HG03139 (cell line): ENCODE results near the gene LCN1.

Source experiments
- ATAC-seq: cut with Tn5 transposase; IDR thresholded peaks from one replicate; pipeline ENCODE4 v1.9.1; 2021; ENCODE audit not compliant: unreplicated experiment

The LCN1 gene

DNA sequence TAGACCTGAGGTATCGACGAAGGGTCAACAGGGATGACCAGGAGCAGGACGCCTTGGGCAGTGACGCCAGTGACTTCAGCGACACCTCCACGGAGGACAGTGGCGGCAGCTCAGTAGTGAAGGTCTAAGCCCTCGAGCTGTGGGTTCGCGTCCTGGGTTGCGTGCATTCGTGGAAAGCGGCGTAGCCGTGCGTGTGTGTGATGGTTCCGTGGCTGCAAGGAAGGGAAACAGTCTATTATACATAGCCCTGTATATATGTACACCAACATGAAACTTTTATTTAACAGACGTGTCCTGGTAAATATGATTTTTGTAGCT is 33.3 kb upstream of the LCN1 start:
- no peak for ATAC-seq

DNA sequence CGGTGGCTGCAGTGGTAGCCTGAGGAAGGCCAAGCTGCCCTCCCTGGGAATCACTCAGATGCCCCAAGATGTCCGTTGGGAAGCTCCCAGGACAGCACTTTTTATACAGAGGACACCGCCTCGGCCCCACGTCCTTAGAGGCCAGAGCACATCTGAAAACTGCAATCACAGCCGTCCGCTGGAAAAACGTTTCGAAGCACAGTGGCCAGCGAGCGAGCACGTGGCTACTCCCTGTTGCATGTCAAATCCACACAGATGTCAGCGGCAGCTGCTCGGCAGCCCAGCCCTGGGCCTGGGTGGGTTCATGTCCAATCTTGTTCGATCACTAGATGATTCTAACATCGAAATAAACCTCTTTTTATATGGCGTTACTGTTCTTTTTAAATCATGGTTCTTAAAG is 32.7 kb upstream of the LCN1 start:
- ATAC-seq, result no peak

DNA sequence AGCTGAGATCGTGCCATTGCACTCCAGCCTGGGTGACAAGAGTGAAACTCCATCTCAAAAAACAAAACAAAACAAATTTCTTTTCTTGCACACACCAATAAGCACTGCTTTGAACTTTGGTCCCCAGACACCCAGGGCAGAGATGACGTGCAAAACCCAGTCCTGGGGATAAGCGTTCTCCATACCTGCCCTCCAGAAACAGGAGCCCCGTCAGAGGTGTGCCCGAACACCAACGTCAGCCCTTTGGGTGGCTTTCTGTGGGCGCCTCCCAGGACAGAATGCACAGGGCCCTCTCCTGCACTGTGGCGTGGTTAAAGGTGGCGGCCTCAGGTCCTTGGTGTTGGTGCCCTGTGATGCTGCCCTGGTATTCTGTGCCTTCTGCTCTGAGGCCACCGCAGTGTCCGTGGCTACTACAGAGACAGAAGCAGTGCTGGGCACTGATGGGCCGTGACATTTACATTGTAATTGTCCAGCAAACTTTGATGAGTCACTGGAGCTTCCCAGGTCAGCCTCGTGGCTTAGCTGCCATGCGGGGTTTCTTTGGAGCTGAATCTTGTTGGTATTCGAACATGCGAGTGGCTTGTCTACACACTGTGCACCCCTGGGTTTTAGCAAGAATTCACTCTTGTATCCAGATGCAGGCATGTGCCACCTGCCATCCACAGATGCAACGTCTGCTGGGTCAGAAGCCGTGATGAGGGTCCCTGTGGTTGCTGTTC is 31.9 kb upstream of the LCN1 start:
- ATAC-seq, result no peak

DNA sequence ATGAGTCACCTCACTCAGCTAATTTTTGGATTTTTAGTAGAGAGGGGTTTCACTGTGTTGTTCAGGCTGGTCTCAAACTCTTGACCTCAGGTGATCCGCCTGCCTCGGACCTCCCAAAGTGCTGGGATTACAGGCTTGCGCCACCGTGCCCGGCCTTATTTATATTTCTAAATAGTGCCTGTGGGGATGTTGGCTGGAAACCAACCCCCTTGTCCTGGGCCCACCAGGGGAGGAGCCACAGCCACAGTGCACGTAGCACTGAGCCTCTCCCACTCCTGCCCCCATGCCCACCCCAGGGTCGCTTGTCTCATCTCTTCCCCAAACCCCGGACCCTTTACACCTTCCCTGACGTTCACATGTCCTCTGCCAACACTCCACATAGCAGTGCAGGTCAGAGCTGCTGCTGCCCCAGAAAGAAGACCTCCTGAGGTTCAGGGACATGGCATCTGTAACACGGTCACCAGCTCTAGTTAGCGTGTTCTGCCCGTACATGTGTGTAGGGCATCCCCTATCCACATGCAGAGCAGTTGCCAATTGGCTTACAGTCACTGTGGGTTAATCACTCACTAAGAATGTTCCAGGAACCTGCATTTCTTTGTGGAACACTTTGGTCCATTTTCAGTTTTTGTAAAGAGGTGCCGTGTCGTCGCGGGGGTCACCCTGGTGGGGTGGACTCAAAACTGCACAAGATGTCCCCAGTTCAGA is 30.9 kb upstream of the LCN1 start:
- no peak for ATAC-seq

DNA sequence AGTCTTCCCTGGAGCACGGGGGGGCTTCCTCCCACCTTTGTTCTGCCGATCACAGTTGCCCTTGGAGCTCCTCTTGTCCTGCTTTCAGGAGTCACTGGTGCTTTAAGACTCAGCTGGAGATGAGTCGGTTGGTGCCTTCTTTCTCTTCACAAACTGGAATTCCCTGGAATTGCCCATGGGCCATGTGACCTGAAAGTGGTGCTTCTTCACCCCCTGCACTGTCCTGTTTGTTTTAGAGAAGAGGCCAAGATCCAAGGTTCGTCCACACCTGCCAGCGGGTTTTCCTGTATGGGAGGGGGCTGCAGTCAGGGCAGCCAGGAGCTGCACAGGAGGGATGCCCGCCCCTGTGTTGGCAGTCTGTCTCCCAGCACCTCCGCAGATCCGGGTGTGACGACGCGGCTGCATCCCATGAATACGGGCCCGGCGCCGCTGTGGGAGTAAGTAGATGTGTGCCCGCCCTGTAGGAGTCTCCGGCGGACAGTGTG is 30.2 kb upstream of the LCN1 start:
- ATAC-seq, result no peak

DNA sequence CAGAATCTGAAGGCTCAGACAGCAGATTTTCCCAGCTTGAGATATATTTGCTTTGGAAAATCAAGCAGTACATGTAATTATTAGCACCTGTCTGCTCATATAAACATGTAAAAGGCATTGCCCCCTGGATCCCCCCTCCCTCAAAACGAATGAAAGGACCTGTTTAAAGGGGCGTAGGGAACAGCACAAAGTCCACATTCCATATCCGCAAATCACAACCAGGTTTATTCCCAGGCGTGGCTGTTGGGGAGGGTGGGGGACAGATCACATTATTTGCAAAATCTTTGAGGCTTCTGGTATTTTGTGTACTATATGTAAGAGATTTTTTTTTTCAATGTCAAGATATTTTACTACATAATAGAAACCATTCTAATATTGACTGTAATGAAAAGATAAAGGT is 29.5 kb upstream of the LCN1 start:
- ATAC-seq, result no peak

DNA sequence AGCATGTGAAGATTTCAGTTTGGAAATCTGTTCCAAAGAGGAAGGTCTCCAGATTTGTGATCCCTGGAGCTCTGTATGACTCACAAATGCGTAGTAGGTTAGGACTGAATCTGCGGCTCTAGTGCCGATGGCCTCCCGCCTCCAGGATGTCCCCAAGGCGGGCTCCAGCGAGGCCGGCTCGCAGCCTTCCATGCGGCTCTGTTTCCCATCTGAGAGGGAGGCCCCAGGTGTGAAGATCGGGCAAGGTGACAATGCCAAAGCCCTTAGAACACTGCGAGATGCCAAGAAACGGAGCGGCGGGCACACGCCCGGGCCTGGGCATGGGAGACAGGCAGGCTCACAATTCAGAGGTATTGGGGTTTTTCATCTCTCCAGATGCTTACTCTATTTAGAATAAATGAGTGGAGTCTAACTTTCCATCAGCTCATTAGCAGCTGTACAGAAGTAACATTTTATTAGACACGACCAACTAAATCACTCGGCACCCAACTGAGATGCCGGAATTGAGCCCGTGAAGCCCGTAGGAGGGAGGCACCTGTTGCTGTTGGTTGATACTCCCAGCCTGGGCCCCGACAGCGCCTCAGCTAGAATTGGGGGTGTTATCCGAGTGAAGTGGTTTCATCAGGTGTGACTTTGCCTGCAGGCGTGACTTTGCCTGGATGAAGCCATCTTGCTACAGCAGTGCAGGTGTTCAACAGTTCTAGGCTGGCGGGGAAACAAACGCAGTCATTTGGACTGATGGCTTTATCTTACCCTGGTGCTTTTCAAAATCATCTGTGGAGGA is 28.2 kb upstream of the LCN1 start:
- ATAC-seq, result no peak

DNA sequence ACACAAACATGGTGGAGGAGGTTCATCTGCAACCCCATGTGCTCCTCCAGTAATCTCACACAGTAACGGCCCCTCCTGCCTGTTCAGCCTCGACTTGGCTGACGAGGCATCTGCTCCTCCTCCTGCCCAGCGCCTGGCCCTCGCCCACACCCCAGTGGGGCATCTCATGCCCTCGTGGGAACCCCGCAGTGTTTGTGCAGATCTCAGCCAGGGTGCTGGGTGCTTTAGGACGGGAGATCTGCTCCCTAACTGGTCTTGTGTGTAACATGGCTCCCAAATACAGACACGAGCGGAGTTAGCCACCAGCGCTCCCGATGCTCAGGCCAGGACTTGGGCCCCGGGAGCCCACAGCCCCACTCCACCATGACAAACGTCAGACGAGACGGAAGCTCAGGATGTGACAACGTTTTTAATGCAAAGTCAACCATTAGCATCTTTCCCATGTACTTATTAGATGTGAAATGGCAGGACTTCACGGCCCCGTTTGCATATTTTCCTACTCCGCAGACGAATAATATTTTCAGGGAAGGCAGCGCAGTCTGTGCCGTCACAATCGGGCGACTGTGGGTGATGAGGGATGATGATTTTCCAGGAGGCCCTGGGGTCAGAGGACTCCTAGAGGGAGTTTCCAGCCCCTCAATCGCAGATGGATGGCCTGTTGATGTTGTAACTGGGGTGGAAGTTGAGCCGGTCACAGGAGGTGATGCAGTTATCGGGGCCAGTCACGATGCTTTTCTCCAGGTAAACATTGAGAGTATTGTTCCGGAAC is 26.3 kb upstream of the LCN1 start:
- ATAC-seq, result no peak

DNA sequence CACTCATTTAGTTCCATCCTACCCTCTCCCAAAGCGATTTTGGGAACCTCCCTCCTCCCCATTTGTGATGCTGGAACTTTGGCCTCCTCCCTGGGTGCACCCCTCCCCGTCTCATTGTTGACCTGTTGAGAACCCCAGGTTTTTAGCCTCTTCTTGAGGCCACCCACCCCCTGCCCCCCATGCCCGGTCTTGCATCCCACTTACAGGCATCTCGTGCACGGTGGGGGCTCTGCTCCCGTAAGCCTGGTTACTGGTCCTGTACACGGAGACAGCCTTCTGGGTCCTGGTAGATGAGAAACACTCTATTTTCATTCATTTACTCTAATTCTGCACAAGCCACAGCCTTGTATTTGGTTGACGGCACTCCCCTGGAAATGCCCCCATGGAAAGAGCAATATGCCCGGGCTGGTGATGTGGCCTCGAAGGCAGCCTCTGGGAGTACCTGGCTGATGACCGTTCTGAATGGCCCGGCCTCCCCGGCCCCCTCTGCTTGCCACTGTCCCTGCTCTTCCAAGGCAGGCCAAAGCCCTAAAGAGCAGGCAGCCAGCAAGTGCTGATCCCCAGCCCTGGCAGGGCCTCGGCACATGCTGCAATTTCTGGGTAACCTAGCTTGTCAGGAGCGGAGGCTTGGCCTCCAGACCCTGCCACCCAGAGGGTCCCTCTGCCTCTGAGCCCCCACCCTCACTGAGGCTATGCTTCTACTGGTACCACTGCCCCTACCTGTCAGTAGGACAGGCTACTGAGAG is 22.7 kb upstream of the LCN1 start:
- no peak for ATAC-seq

DNA sequence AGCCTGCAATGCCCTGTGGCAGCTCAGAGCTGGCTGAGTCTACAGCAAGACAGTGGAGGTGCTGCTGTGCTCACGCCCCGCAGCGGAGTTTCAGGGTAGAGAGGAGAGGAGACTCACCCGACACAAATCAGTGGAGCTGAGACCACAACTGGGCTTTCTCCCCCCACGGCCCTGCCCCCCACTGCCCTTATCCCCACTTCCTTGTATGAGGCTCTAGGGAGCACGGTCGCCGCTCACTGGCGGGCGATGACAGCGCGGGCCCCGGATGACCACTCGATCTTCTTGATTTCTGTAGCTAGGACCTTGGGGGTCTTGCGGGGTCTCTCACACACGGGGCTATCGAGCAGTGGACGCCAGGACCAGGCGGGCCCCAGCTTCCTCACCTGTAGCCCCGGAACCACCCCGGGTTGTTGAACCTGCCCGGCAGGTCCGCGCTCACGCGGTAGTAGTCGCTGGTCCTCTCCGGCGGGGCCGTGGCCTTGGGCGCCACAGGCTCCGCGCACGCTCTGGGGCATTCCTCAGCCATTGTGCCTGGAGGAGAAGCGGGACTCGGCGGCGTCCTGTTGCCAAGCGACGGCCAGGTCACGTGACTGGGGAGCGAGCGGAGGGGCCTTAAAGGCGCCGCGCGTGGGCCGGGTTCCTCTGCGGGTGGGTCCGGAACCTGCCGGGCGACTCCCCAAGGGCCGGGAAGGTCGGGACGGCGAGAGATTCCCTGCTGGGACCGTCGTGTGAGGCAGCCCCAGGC is 21.7 kb upstream of the LCN1 start:
- no peak for ATAC-seq

DNA sequence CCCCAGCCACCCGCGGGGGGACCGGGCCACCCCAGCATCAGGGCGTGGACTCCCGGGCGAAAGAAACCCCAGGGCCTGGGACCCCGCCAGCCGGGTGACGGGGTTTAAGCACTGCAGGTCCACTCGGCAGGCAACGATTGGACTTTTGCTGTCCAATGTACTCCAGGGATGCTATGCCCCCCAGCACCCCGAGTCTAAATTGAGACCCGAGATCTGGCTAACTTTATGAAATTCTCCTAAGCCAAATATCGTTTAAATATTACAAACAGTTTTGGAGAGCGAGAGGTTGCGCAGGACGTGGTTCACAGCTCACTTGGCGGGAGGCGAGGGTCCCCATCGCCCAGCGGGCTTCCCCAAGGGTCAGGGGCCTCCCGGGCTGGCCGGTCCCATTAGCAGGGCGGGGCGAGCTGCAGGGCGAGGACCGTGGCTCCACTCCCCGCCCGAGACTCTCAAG is 21.1 kb upstream of the LCN1 start:
- ATAC-seq, result no peak

DNA sequence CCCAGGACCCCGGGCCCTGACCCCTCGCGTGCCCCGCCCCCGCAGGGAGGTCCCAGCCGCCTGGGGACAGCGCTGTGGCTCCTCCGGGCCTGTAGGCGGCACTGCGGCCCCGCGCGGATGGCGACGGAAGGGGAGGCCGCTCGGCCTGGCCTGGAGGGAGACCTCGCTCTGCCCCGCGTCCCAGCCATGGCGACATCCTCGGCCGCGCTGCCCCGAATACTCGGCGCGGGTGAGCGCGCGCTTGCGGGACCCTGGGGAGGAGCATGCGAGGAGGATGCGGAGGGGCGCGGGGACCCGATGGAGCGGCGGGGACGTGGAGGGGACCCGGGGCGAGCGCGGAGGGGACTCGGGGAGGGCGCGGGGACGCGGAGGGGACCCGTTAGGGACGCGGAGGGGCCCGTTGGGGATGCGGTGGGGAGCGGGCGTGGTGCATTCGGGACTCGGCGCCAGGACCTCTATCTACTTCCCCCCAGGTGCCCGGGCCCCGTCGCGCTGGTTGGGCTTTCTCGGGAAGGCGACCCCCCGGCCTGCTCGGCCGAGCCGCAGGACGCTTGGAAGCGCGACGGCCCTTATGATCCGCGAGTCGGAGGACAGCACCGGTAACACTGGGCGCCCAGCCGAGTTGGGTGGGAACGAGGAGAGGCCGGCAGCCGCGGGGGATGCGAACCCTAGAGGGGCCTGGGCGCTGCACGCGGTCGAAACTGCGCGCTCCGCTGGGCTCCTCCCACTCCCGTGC is 20.5 kb upstream of the LCN1 start, which contains the start of gene MRPS2:
MRPS2 (plus strand) TSS at position 158 of the 736 bp plus-strand sequence; CDS start at position 187, 29 bp downstream.
- ATAC-seq, result peak; percentile 72

DNA sequence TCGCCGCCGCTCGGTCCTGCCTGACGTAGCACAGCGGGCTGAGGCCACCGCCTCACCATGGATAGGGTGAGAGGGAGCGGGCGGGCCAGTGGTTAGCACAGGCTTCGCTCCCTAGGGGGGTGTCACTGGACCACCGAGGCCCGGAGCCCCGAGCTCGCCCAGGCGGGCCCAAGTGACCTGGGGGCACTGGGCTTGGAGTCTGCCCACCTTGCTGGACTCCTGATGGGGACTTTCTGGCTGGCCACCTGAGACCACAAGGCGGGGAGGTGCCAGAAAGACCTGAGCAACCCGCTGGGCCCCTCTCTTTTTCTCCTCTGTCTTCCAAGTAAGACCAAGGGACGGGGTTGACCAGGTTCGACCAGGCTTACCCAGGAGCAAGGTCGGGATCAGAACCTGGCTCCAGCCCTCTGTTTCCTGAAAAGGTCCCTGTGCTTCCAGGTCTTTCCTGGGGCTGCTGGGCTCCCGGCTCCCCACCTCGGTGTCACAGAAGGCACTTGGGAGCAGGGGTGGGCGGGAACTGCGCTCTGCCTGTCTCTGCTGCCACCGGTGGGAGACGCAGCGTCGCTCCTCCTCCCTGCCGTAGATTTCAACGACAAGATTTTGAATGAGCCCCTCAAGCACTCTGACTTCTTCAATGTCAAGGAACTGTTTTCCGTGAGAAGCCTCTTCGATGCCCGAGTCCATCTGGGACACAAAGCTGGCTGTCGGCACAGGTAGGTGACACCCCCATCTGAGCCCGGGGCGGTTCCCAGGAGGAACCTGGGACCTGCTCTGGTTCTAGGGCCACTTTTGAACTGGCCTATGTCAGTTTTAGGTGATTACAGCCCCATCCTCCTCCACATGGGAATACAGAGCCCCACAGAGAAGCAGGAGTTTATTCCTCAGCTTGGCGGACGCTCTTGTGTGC is 19.7 kb upstream of the LCN1 start:
- no peak for ATAC-seq

DNA sequence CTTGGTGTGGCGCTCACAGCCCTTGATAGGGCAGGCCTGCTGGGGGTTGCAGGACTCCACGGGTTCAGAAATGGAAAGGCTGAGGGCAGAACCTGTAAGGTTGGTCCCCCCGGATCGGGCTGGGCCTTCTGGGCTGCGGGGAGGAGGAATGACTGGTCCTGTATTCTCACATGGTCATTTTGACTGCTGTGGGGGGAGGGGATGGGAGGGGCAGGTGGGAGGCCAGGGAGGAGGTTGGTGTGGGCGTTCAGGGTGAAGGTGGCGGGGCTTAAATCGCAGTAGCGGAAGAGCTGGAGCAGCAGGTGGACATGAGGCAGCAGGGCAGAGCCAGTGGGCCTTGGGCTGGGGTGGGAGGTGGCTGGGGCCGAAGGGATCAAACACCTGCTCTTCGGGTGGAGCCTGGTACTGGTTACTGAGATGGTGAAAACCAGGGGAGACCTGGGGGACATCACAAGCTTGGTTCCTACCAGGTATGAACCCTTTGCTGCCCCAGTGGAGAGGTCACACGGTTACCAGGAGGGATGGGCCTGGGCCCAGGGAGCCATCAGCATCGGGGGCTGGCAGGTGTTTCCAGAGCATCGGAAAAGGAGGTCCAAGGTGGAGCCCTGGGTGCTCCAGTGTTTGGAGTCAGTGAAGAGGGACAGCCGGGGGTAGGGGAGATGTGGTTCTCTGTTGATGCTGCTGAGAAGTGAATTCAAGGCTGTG is 18.9 kb upstream of the LCN1 start:
- ATAC-seq, result no peak

DNA sequence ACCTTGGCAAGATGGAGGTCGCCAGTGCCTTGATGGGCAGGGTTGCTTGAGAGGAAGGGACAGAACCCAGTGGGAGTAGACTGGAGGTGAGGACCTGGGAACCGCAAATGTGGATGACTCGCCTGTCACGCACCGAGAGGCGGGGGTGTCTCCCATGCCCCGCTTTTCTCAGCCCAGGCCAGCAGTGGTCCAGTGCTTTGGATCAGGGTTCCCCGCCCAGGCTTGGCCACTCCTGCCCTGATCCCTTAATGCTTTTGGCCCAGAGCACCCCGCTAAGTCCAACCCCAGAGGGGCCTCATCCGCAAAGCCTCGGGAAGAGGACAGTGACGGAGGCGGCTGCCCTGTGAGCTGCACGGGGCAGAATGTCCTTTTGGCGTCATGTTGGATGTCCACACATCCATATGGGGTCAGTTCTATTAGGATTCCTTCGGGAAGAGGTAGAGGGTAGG is 18.3 kb upstream of the LCN1 start:
- ATAC-seq, result no peak

DNA sequence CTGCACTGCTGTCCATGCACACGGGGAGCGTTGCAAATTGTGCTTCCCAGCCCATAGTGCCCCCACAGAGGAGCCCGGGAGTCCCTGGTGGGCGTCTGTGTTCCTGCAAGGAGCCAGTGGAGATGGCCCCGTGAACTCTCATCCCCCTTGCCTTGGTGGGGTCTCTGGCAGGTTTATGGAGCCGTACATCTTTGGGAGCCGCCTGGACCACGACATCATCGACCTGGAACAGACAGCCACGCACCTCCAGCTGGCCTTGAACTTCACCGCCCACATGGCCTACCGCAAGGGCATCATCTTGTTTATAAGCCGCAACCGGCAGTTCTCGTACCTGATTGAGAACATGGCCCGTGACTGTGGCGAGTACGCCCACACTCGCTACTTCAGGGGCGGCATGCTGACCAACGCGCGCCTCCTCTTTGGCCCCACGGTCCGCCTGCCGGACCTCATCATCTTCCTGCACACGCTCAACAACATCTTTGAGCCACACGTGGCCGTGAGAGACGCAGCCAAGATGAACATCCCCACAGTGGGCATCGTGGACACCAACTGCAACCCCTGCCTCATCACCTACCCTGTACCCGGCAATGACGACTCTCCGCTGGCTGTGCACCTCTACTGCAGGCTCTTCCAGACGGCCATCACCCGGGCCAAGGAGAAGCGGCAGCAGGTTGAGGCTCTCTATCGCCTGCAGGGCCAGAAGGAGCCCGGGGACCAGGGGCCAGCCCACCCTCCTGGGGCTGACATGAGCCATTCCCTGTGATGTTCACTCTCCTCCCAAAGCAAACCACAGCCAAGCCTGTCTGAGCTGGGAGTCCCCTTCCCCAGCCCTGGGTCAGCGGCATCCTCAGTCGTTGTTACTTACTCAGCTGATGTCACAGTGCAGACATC is 17.6 kb upstream of the LCN1 start:
- ATAC-seq, result no peak
